NB4 (cell line): ENCODE measurements around the gene CCPG1.
"Not testable (repeated sequence)": the region's sequence is repeated elsewhere in the genome, so short reads cannot be mapped to it uniquely, and the experiment has no call there.

Source experiments
- CTCF ChIP-seq: IDR thresholded peaks from one replicate; pipeline ENCODE4 v1.5.1; 2012; ENCODE audit warnings: low read depth, low read length
- MAX ChIP-seq: IDR thresholded peaks from 2 replicates; pipeline ENCODE4 v1.6.1; 2011; ENCODE audit warnings: low read depth, low read length

GRCh38 chr15:55446379-55447029 lies 38.3 kb upstream of the CCPG1 start:
- TF ChIP-seq CTCF, MAX: not testable (repeated sequence)
